HL-60 (cell line): ENCODE results near the gene DMXL1.

ENCODE experiments used
- DNase-seq, 2 experiments: peaks; one replicate each; pipeline ENCODE4 v3.0.0-alpha.2; 2010 to 2020; ENCODE audit warnings: low read depth in 1 of 2, low spot score in 1 of 2
- H3K27ac ChIP-seq: fragments of 250-450 bp; sonication (Bioruptor Pico); replicated peaks from 2 replicates; pipeline ENCODE4 v1.5.1; 2020; ENCODE audit warnings: mild to moderate bottlenecking, moderate library complexity
- H3K27me3 ChIP-seq: fragments of 250-450 bp; sonication (Bioruptor Pico); 2 replicates; pipeline ENCODE4 v1.5.1; 2021; ENCODE audit warnings: mild to moderate bottlenecking, moderate library complexity; ENCODE audit not compliant: insufficient read depth, poor library complexity, severe bottlenecking
- H3K4me3 ChIP-seq: replicated peaks from 2 replicates; pipeline ENCODE4 v1.5.1; 2011; ENCODE audit warnings: mild to moderate bottlenecking, control low read depth, low read length; ENCODE audit not compliant: insufficient read depth
- CTCF ChIP-seq: IDR thresholded peaks from one replicate; pipeline ENCODE4 v1.5.1; 2011; ENCODE audit warnings: low read length, control low read depth, inconsistent platforms; ENCODE audit not compliant: insufficient read depth
- GABPA ChIP-seq: IDR thresholded peaks from 2 replicates; pipeline ENCODE4 v1.6.1; 2012; ENCODE audit warnings: low read depth
- POLR2AphosphoS5 ChIP-seq: IDR thresholded peaks from 2 replicates; pipeline ENCODE4 v1.6.1; 2012; ENCODE audit warnings: low read depth
- REST ChIP-seq: IDR thresholded peaks from 2 replicates; pipeline ENCODE4 v1.6.1; 2012; ENCODE audit warnings: low read depth; ENCODE audit not compliant: insufficient replicate concordance
- SPI1 ChIP-seq: IDR thresholded peaks from 2 replicates; pipeline ENCODE4 v1.6.1; 2012; ENCODE audit warnings: low read depth, mild to moderate bottlenecking, borderline replicate concordance

Gene DMXL1

GRCh38 chr5:119036101-119036762 is 34.7 kb upstream of the DMXL1 start:
- DNase-seq: no peak
- Histone ChIP-seq H3K27ac (no peak overlapping the region), H3K4me3 (no peak overlapping the region), H3K27me3 (no peaks in the 10 kb centered on the region)
- TF ChIP-seq SPI1: no peak
- TF ChIP-seq GABPA: no peak
- no peak for TF ChIP-seq CTCF
- no peak for TF ChIP-seq REST
- no peak for TF ChIP-seq POLR2AphosphoS5

- DNase-seq: no peak
- H3K27me3 ChIP-seq: no peaks in the 10 kb centered on the region
- TF ChIP-seq POLR2AphosphoS5 (no peak), REST (no peak), SPI1 (no peak)
- H3K27ac ChIP-seq: no peak overlapping the region
- no peak overlapping the region for H3K4me3 ChIP-seq
These were observed 33.2 kb upstream of the DMXL1 start for GRCh38 chr5:119037496-119038215.

GRCh38 chr5:119048246-119048645 is 22.6 kb upstream of the DMXL1 start:
- H3K27ac ChIP-seq: no peak overlapping the region
- DNase-seq: no peak
- no peak for TF ChIP-seq REST
- TF ChIP-seq GABPA: no peak
- no peak for TF ChIP-seq POLR2AphosphoS5
- TF ChIP-seq SPI1: no peak
- TF ChIP-seq CTCF: no peak
- no peak overlapping the region for H3K4me3 ChIP-seq
- no peaks in the 10 kb centered on the region for H3K27me3 ChIP-seq
